ENCODE data around the gene FCRL2.

FCRL2 gene

DNA sequence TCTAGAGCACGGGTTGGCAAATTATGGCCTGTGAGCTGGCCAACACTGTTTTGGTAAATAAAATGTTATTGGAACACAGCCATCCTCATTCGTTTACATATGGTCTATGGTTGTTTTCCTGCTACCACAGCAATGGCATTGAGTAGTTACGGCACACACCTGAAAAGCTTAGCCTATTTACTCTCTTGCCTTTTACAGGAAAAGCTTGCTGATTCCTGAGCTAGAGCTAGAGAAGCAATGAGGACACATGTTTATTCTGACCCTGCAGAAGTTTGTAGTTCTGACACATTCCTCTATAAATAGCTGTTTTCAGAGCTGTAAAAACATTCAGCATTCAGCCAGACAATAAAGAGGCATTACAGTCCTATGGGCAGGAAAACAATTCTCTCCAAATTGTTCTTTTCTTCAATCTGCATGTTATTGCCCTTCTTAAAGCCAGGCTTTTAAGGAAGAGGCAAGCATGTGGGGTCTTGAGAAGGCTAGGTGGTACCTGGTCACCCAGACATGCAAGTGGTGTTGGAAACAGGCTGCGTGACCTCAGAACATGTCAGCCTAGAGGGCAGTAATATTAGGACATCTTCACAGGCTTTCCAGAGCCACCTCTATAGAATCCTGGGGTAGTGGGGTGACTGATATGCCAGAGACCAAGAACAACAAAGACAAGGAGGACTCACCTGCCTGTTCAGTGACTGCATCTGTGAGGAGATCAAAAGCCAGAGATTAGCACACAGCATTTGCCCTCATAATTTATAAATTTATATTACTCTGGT lies 1.6 kb downstream of the FCRL2 start:
- Histone ChIP-seq H3K4me3 (no peak overlapping the region), H3K27ac (no peak overlapping the region)
- TF ChIP-seq, protein P1, sequence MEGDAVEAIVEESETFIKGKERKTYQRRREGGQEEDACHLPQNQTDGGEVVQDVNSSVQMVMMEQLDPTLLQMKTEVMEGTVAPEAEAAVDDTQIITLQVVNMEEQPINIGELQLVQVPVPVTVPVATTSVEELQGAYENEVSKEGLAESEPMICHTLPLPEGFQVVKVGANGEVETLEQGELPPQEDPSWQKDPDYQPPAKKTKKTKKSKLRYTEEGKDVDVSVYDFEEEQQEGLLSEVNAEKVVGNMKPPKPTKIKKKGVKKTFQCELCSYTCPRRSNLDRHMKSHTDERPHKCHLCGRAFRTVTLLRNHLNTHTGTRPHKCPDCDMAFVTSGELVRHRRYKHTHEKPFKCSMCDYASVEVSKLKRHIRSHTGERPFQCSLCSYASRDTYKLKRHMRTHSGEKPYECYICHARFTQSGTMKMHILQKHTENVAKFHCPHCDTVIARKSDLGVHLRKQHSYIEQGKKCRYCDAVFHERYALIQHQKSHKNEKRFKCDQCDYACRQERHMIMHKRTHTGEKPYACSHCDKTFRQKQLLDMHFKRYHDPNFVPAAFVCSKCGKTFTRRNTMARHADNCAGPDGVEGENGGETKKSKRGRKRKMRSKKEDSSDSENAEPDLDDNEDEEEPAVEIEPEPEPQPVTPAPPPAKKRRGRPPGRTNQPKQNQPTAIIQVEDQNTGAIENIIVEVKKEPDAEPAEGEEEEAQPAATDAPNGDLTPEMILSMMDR (IDR thresholded peaks at IDR 0.05) = no peak
- no peak for DNase-seq (ENCODE audit: low spot score)

DNA sequence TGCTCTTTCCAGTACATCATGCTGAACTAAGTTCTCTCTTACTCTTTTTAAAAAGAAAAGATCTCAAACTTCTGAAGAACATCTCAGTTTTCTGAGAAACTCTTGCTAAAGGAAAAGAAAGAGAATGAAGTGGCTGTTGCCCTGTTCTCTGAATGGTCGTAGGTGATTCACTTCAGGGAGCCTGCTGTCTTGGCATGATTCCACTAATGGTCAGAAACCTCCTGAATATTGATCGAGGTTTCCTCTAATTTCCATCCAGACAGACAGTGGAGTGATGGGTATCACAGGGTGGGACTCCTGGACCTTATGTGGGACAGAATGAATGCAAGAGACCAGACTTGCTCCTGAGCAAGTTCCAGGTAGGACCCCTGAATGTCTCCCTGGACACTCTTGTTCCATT lies 2.5 kb downstream of the FCRL2 start:
- no peak for DNase-seq (ENCODE audit: low spot score)
- no peak overlapping the region for H3K27ac ChIP-seq
- H3K4me3 ChIP-seq = no peak overlapping the region

DNA sequence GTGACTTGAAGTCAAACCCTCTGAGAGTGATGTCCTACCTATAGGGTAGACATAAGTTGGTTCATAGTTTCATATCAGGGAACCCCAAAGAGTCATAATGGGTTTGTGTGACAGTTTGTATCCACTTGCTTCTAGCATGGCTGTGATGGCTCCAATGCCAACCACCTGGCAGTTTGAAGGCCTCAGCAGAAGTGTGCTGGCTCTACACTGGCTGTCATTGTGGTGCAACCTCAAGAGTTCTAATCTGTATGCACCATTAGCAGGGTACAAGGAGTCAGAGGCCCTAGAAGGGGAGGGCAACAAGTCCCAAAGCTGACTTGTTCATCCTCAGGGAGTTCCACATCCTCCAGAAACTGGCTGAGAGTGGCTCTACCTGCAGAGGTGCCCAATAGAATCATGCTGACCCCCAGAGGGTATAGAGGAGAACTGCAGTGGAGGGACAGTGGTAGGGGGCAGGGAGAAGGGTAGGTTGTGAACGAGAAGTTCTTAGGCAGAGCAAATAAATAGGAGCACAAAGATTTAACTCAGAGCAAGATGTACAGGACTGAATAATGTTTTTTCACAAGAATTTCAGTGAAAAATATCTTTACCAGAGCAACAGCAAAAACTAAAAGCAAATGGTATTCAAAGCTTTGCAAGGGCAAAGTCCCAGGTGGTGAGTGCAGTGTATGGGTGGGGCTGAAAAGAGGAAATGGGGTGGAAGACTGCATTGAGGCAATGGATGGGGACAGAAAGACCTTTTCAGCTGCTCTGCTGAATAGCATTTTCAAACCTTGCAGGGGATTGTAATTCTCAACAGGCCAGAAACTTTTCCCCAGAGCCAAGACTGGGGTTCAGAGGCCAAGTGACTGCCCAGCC lies 3.2 kb downstream of the FCRL2 start:
- H3K4me3 ChIP-seq = no peak overlapping the region
- no peak for DNase-seq (ENCODE audit: low spot score)
- TF ChIP-seq, protein P1 (IDR thresholded peaks at IDR 0.05) = no peak
- H3K27ac ChIP-seq = no peak overlapping the region

More for the DNA sequence above, 2.5 kb downstream of the FCRL2 start:
- TF ChIP-seq, protein P1 (IDR thresholded peaks at IDR 0.05) = no peak

DNA sequence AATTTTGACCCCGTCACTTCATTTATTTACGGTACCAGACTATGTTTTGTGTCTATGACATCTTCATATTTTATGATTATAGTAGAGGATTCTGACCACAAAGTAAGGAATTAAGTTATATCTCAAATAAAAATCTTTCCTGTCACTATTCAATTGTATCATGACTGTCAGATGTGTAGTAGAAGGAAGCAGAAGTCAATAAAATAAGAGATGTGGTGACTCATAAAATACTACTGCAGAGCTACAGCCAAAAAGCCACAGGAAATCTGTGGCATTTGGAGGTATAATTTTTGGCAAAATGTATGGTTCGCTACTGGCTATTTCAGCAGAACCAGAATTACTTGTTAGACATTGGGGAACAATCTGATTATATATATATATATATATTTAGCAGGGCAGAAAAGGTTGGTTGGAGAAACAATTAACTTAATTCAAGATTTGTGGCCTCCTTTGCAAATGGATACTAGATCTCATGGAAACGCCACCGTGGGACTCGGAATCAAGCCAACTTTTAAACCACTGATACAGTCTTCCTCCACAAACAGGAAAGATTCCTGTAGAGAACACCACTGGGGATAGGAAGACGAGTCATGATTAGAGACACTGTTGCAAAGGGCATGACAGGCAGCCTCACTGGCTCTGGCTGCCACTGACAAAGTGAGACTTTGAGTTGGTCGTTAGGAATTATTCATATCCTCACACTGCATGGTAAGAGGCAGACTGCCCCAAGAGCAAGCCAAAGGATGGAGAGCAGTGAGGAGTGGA lies 5.1 kb downstream of the FCRL2 start:
- Histone ChIP-seq H3K27ac (no peak overlapping the region), H3K4me3 (no peak overlapping the region)
- TF ChIP-seq, protein P1 (IDR thresholded peaks at IDR 0.05) = no peak
- no peak for DNase-seq (ENCODE audit: low spot score)

DNA sequence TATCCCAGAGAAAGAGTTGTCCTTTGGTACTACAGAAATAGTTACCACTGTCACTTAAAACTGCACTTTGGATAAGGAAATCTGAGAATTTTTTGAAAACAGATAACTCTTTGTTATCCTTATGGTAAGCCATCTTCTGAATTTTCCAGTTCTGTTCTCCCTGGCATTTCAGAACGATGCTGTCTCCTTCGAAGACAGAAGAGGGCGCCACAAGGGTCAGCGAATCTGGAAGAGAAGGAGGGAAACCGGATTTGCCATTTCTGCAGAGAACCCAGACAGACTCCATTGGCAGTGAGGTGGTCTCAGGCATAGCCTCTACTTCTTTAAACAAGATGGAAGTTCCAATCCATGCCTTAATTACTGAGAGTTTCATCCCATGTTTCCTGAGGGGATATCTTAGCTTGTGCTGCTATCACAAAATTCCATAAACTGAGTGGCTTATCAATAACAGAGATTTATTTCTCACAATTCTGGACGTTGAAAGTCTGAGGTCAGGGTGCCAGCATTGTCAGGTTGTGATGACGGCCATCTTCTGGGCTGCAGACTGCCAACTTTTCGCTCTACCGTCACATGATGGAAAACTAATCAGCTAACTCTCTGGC lies 6.4 kb downstream of the FCRL2 start:
- TF ChIP-seq, protein P1 (IDR thresholded peaks at IDR 0.05) = no peak
- Histone ChIP-seq H3K4me3 (no peak overlapping the region), H3K27ac (no peak overlapping the region)
- DNase-seq (ENCODE audit: low spot score) = no peak

DNA sequence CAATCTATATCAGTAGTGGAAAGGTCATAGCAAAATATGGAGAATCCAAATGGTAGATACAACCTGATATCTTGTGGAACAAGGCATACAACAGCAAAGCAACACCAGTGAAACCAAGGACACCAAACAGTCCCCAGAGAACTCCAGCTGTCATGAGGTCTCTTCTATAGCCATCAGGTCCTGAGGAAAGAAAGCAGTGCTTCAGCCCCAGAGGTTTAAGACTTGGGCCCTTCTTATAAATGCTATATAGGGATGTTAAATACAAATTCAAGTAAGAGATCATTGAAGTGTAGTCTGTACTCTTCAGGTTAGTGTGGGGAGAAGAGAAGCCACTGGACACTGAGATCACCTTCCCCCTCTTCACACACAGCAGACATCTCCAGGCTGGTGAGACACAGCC lies 10.1 kb downstream of the FCRL2 start:
- Histone ChIP-seq H3K27ac (no peak overlapping the region), H3K4me3 (no peak overlapping the region)
- DNase-seq (ENCODE audit: low spot score) = no peak
- TF ChIP-seq, protein P1 (IDR thresholded peaks at IDR 0.05) = no peak
